Measurements from ENCODE around the gene RPS6KA4.

RPS6KA4 gene

DNA sequence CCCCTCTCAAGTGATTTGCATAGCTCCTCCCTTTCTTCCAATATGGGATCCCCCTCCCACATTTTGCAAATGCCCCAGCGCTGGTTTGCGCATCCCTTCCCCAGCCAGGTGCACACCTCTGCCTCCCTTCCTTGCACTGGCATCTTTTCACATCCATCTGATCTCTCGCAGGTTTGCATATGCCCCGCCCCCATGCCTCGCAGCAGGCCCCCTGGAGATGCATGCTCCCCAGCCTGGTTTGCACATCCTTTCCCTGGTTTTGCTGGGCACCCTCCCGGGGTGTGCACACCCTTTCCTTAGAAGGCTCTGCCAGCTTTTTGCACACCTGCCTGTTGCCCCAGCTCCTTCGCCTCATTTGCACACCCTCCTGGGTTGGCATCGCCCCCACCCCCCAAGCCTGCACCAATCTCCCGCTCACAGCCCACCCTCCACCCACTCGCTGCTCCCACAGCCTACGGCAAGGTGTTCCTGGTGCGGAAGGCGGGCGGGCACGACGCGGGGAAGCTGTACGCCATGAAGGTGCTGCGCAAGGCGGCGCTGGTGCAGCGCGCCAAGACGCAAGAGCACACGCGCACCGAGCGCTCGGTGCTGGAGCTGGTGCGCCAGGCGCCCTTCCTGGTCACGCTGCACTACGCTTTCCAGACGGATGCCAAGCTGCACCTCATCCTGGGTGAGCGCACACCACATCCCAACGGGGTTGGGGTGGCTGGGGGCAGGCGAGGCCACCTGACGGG, 917 bp downstream of the RPS6KA4 start:
- in situ Hi-C loops (cut with MboI; ENCODE audit: low pct_unique_long_range_greater_than_20kb, low sequenced_read_pairs): no loop called here
- DNase-seq: no peak

DNA sequence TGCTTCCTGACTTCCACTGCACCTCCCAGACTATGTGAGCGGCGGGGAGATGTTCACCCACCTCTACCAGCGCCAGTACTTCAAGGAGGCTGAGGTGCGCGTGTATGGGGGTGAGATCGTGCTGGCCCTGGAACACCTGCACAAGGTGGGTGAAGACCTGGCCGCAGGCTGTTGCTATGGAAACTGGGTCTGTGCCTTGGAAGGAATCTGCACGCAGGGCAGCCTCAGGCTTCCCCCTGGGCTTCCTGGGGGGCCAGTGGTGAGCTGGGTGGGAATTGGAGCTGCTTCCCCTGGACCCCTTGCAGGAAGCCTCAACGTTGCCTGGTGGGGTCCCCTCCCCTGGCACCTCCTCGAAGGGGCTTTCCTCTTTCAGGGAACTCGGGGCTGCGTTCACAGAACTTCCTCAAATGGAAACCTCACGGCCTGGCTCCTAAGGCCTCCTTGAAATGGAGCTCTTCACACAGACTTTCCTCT, 1.5 kb downstream of the RPS6KA4 start:
- DNase-seq: peak; percentile 61

DNA sequence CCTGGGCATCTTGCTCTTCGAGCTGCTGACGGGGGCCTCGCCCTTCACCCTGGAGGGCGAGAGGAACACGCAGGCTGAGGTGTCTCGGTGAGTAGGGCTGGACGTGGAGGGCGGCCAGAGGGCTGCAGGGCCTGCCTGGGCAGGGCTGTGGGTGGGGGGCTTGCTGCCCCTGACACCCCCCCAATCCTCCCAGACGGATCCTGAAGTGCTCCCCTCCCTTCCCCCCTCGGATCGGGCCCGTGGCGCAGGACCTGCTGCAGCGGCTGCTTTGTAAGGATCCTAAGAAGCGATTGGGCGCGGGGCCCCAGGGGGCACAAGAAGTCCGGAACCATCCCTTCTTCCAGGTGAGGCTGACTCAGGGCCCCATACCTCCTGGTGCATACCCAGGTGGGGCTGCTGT, 2.7 kb downstream of the RPS6KA4 start:
- in situ Hi-C loops (cut with MboI; ENCODE audit: low pct_unique_long_range_greater_than_20kb, low sequenced_read_pairs): no loop called here
- DNase-seq: no peak

More for the DNA sequence above, 1.5 kb downstream of the RPS6KA4 start:
- in situ Hi-C loops (cut with MboI; ENCODE audit: low pct_unique_long_range_greater_than_20kb, low sequenced_read_pairs): no loop called here

DNA sequence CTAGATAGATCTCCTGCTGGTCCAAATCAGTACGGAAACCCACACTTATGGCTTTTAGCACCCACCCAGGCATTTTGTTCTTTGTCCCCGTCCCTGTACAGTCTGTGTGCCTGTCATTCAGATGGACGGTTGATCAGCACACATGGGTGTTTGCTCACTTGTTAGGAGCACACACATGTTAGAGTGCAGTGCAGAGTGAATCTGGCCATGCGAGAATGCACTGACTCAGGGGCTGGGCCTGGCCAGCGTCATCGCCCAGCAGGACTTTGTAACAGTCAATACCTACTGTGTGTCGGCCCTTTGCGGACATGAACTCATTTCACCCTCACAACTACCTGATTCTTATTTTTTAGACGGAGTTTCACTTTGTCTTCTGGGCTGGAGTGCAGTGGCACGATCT, 3.4 kb downstream of the RPS6KA4 start:
- in situ Hi-C loops (cut with MboI; ENCODE audit: low pct_unique_long_range_greater_than_20kb, low sequenced_read_pairs): no loop called here

DNA sequence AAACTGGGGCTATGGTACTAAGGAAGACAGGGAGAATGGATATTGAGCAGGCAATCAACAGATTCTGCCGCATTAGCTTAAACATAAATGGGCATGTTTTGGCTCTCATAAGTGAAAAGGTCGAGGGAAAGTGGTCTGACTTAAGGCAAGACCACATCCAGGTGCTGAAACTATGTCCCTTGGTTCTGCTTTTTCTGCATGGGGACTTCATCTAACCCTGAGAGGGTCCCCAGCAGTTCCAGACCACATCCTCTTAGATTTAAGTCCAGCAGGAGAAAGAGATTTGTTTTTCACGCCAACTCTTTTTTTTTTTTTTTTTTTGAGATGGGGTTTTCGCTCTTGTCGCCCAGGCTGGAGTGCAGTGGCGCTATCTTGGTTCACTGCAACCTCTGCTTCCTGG, 5.5 kb downstream of the RPS6KA4 start:
- in situ Hi-C loops (cut with MboI; ENCODE audit: low pct_unique_long_range_greater_than_20kb, low sequenced_read_pairs): no loop called here

More for the DNA sequence above, 3.4 kb downstream of the RPS6KA4 start:
- no peak for DNase-seq

DNA sequence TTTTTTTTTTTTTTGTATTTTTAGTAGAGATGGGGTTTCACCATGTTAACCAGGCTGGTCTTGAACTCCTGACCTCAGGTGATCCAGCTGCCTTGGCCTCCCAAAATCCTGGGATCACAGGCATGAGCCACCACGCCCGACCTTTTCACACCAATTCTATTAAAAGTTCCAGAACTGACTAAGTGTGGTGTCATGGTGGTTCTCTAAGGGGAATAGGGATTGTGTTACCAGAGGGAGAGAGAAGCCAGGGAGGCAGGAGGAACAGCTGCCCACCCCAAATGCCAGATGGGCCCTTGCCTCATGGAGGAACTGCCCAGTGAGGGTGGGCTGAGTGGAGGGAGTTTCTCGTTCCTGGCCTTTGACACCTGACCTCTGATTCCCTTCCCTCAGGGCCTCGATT, 5.9 kb downstream of the RPS6KA4 start:
- in situ Hi-C loops (cut with MboI; ENCODE audit: low pct_unique_long_range_greater_than_20kb, low sequenced_read_pairs): no loop called here
- DNase-seq: no peak

More for the DNA sequence above, 5.5 kb downstream of the RPS6KA4 start:
- peak; percentile 32 for DNase-seq

DNA sequence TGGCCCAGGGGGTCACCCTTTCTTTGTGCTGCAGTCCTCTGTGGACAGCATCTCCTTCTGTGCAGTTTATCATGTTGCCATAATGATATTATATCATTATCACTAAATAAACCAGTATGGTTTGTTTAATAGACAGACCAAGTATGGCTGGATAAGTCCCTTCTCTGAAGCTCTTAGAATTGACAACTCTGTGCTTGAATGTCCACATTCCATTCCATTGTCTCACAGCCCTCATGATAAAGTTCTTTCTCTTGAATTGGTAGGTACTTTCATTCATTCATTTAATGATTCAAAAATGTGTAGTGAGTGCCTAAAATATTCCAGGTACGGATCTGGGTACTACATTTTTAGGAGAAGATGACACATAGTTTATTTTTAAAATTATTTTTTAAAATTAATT, 7.8 kb downstream of the RPS6KA4 start:
- no peak for DNase-seq
- in situ Hi-C loops (cut with MboI; ENCODE audit: low pct_unique_long_range_greater_than_20kb, low sequenced_read_pairs): no loop called here

DNA sequence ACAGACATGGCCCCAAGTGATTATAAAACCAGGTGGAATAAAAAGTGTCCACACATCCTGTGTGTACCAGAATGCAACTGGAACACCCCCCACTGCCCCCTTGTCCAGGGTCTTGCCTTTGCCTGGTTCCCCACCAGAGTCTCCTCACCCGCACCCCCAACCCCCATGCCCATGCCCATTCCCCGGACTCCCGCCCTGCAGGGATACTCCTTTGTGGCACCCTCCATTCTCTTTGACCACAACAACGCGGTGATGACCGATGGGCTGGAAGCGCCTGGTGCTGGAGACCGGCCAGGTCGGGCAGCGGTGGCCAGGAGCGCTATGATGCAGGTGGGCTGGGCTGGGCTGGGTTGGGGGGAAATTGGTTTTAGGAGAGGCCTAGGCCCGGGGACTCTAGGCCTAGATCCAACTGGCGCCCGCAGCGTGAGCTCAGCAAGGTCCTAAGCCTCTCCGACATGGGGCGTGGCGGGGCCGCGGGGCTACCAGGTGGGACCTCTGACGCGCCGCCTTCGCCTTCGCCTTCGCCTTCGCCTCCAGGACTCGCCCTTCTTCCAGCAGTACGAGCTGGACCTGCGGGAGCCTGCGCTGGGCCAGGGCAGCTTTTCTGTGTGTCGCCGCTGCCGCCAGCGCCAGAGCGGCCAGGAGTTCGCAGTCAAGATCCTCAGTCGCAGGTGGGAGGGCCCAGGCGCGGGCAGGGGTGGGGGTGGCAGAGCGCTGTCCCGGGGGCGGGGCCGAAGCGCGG, 9.1 kb downstream of the RPS6KA4 start:
- in situ Hi-C loops (cut with MboI; ENCODE audit: low pct_unique_long_range_greater_than_20kb, low sequenced_read_pairs): no loop called here
- DNase-seq: no peak

DNA sequence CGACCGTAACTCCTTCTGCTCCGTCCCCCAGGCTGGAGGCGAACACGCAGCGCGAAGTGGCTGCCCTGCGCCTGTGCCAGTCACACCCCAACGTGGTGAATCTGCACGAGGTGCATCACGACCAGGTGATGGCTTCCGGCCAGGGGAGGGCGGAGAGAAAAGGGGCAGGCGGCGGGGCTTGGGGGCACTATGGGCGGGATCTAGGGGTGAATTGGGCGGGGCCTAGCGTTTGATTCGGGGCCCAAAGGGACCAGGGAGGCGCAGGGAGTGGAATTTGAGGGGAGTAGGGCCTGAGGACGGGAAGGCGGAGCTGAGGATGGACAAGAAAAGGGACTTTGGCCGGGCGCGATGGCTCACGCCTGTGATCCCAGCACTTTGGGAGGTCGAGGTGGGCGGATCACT, 9.7 kb downstream of the RPS6KA4 start:
- in situ Hi-C loops (cut with MboI; ENCODE audit: low pct_unique_long_range_greater_than_20kb, low sequenced_read_pairs): no loop called here
- DNase-seq: no peak

DNA sequence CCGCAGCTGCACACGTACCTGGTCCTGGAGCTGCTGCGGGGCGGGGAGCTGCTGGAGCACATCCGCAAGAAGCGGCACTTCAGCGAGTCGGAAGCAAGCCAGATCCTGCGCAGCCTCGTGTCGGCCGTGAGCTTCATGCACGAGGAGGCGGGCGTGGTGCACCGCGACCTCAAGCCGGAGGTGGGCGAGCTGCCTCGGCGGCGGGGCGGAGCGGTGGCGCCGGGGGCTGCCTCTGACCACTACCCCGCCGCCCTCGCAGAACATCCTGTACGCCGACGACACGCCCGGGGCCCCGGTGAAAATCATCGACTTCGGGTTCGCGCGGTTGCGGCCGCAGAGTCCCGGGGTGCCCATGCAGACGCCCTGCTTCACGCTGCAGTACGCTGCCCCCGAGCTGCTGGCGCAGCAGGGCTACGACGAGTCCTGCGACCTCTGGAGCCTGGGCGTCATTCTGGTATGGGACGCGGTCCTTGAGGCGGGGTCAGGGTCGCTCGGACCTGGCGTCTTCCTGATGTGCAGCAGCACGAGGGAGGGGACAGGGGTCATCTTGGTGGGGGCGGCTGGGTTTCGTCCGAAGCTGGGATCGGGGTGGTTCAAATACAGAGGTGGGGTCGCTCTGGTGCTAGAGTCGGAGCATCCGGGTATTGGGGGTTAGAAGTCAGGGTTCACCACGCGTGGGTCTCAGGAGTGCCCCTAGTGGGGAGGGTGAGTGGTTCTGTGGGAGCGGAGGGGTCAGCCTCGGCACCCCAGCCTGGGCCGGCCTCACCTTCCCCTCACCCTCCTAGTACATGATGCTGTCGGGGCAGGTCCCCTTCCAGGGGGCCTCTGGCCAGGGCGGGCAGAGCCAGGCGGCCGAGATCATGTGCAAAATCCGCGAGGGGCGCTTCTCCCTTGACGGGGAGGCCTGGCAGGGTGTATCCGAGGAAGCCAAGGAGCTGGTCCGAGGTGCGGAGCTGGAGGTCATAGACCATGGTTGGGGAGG, 10.8 kb downstream of the RPS6KA4 start:
- in situ Hi-C loops (cut with MboI; ENCODE audit: low pct_unique_long_range_greater_than_20kb, low sequenced_read_pairs): no loop called here
- no peak for DNase-seq

DNA sequence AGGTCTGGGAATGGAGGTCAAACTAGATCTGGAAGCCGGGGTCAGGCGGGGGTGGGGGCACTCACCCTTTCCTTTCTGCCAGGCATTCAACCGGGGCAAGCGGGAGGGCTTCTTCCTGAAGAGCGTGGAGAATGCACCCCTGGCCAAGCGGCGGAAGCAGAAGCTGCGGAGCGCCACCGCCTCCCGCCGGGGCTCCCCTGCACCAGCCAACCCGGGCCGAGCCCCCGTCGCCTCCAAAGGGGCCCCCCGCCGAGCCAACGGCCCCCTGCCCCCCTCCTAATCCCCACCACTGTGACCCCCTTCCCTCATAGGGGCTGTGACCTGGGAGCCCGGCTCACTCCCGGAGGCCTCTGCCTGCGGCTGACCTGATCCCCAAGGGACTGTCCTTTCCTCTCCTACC, 12.2 kb downstream of the RPS6KA4 start:
- no peak for DNase-seq

DNA sequence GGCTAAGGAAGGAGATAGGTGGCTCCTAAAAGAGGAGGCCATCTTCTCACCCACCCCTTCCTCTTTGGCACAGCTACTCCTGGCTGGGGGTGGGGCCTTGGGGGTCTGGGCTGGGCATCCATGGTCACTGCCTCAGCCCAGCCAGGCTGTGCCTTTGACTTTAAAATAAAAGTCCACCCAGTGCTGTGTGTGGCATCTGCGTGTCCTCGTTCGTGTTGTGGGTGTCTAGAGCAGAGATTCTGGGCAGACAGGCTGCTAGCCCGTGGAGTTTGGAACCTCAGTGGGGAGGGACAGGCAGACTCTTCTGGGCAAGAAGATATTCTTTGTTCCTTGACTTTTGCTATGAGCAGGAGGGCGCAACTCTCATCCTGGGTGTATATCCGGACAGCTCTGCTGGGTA, 13.1 kb downstream of the RPS6KA4 start:
- DNase-seq: no peak
- in situ Hi-C loops (cut with MboI; ENCODE audit: low pct_unique_long_range_greater_than_20kb, low sequenced_read_pairs): no loop called here

More for the DNA sequence above, 12.2 kb downstream of the RPS6KA4 start:
- in situ Hi-C loops (cut with MboI; ENCODE audit: low pct_unique_long_range_greater_than_20kb, low sequenced_read_pairs): no loop called here

DNA sequence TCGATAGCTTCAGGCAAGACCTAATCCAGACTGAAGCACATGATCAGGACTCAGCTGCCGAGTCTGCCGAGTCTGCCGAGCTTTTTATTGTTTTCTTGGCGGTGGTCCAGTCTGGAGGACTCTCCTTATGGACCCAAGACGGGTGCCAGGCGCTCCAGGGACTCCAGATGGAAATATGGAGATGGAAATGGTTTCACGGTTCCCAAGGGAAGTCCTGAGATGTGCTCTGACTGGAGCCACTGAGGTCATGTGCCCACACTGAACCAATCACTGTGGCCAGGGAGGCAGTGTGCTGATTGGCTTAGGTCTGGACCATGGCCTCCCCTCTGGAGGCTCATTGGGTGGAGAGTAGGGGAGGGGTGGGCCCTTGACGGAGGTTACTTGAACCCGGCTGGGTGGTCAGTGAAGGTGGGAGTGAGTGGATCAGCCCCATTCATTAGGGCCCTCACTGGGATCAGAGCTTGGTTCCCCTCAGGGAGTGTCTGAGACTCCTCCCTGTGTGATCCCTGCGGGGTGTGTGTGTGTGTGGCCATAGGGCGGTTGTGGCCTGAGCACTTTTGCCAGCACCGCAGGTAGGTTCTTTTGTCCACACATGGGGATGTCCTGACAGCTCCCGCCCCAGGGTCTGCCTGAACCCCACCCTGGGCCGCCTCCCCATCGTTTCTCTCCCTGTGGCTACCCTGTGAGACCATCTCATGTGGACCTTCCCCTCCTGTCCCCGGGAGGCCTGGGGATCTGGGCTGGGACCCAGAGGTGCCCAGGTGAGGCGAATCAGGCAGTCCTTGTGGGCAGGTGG, 14.0 kb downstream of the RPS6KA4 start:
- in situ Hi-C loops (cut with MboI; ENCODE audit: low pct_unique_long_range_greater_than_20kb, low sequenced_read_pairs): no loop called here
- no peak for DNase-seq

DNA sequence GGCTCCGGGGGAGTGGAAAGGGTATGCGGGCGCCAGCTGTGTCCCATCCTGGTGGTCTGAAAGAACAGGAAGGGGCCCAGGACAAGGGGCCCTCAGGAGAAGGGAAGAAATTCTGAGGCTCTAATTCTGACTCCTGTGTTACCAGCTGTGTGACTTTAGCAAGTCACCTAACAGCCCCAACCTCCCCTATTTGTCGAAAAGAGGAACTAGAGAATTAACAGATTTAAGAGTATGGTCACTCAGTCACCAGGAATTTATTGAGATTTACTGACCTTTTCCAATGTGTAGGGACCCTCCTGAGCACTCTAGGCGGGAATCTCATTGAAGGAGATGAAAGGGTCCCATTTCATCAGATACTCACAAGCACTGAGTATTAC, 14.6 kb downstream of the RPS6KA4 start:
- in situ Hi-C loops (cut with MboI; ENCODE audit: low pct_unique_long_range_greater_than_20kb, low sequenced_read_pairs): no loop called here
- DNase-seq: peak; percentile 56

DNA sequence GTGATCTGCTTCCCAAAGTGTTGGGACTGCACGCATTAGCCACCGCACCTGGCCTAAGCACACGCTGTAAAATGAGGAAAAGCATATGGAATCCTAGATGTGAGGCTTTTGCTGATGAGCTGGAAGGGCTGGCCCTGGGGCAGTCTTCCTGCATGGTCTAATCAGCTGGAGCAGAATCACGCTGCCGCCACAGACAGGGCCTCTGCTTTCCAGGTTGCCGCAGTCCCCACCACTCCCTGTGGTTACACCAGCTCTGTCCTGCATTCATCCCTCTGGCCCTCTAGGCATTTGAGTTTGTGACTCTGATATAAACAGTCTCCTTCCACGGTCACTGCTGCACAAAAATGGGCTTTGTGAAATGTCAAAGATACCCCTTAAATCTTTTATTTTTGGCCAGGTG, 17.1 kb downstream of the RPS6KA4 start:
- in situ Hi-C loops (cut with MboI; ENCODE audit: low pct_unique_long_range_greater_than_20kb, low sequenced_read_pairs): no loop called here
- DNase-seq: no peak

DNA sequence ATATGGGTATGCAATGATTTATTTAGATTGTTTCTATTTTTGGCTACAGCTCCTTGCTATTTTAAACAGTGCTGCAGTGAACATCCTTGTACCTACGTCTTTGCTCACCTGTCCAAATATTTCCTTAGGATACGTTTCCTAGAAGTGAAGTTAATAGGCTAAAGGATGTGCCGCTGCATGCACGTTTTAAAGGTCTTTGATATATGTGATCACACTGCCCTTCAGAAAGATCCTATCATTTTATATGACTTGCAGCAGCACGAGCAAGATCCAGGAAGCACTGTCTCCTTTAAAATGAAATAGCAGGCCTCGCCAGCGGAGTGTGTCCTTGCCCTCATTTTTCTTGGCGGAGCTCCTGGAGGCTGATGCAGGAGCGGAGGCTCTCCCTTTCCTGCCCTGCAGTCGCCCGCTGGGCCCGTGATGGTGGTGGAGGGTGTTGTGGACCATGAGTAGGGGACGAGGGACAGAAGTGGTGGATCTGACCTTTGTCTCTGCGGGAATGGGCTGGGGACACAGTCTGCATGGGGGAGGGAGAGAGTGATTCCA, 19.4 kb downstream of the RPS6KA4 start:
- DNase-seq: no peak
- in situ Hi-C loops (cut with MboI; ENCODE audit: low pct_unique_long_range_greater_than_20kb, low sequenced_read_pairs): no loop called here

DNA sequence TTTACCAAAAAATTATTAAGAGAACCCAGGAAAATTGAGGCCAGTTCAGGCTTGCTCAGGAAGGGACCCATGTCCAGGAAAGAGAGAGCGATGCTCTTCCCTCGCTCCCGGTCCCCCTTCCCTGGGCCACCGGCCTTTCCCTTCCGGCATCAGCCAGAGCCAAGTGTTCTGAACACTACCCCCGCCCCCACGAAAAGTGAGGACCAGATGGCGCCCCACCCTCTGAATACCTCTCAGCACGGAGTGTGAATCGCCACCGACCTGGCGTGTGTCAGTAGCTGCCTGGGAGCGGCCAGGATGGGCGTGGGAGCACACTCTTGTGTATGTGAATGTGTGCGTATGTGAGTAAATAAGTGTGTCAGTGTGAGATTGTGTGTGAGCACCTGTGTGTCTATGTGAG, 20.2 kb downstream of the RPS6KA4 start:
- in situ Hi-C loops (cut with MboI; ENCODE audit: low pct_unique_long_range_greater_than_20kb, low sequenced_read_pairs): no loop called here
- DNase-seq: no peak

Measured in KBM-7 (cell line).